ENCODE results near the gene NUFIP2.

GRCh38 chr17:29225396-29225795, 68.6 kb downstream of the NUFIP2 start:
- TF ChIP-seq CTCF (IDR thresholded peaks at IDR 0.05; ENCODE audit: poor library complexity) (no peak), EZH2 (IDR thresholded peaks at IDR 0.05; ENCODE audit: borderline replicate concordance) (no peak)
